Measurements from ENCODE around the gene ESF1.
"Not testable (repeated sequence)": the region's sequence is repeated elsewhere in the genome, so short reads cannot be mapped to it uniquely, and the experiment has no call there.

The ESF1 gene

GRCh38 chr20:13786143-13786828 lies 1.6 kb upstream of the ESF1 start:
- no peak for DNase-seq

- DNase-seq, result no peak
Measured at GRCh38 chr20:13784271-13784892, 337 bp downstream of the ESF1 start.

GRCh38 chr20:13783528-13783927 lies 1.2 kb downstream of the ESF1 start:
- DNase-seq, result no peak

- no peak for DNase-seq
Measured at GRCh38 chr20:13778827-13779226, 5.9 kb downstream of the ESF1 start.

- DNase-seq, result no peak
Measured at GRCh38 chr20:13777171-13777601, 7.5 kb downstream of the ESF1 start.

- DNase-seq, result no peak
Measured at GRCh38 chr20:13775867-13776266, 8.9 kb downstream of the ESF1 start.

- no peak for DNase-seq
Measured at GRCh38 chr20:13772529-13772928, 12.2 kb downstream of the ESF1 start.

- DNase-seq, result peak; percentile 4
Measured at GRCh38 chr20:13771853-13772453, 12.8 kb downstream of the ESF1 start.

GRCh38 chr20:13770141-13770540 lies 14.6 kb downstream of the ESF1 start:
- no peak for DNase-seq

- no peak for DNase-seq
Measured at GRCh38 chr20:13765868-13766416, 18.8 kb downstream of the ESF1 start.

GRCh38 chr20:13765299-13765698 lies 19.4 kb downstream of the ESF1 start:
- DNase-seq, result no peak

- not testable (repeated sequence) for DNase-seq
Measured at GRCh38 chr20:13760451-13760946, 24.2 kb downstream of the ESF1 start.

- DNase-seq, result no peak
Measured at GRCh38 chr20:13758884-13759283, 25.8 kb downstream of the ESF1 start.

GRCh38 chr20:13756551-13756950 lies 28.2 kb downstream of the ESF1 start:
- DNase-seq, result no peak

- no peak for DNase-seq
Measured at GRCh38 chr20:13755809-13756208, 28.9 kb downstream of the ESF1 start.

GRCh38 chr20:13753436-13754036 lies 31.2 kb downstream of the ESF1 start:
- DNase-seq, result no peak

- no peak for DNase-seq
Measured at GRCh38 chr20:13749811-13750210, 34.9 kb downstream of the ESF1 start.

GRCh38 chr20:13745784-13746183 lies 38.9 kb downstream of the ESF1 start:
- no peak for DNase-seq

- no peak for DNase-seq
Measured at GRCh38 chr20:13744352-13744751, 40.4 kb downstream of the ESF1 start.

- DNase-seq, result no peak
Measured at GRCh38 chr20:13741879-13742278, 42.8 kb downstream of the ESF1 start.

GRCh38 chr20:13739731-13740649 lies 44.7 kb downstream of the ESF1 start:
- DNase-seq, result no peak

- not testable (repeated sequence) for DNase-seq
Measured at GRCh38 chr20:13738187-13738586, 46.5 kb downstream of the ESF1 start.

Data from NCI-H1694 (cell line).